ENCODE results near the gene TPRX1. TPM values are rescaled to one million over a fixed set of nuclear protein-coding genes. Genes with fewer than 3 reads are reported as not detected.

TPRX1 gene

GRCh38 chr19:47752440-47753211 lies 51.7 kb downstream of the TPRX1 start:
- Histone ChIP-seq H3K27ac (ENCODE audit: low read length, poor library complexity, severe bottlenecking) (no peak overlapping the region), H3K9me3 (ENCODE audit: control insufficient read depth, low read length) (no peaks in the 10 kb centered on the region), H2AFZ (ENCODE audit: low read depth, low read length) (no peak overlapping the region), H3K79me1 (replicated peaks; ENCODE audit: low read length, poor library complexity, severe bottlenecking) (peaks cover 57% of the 10 kb centered on the region), H2AK5ac (ENCODE audit: low read length, severe bottlenecking) (no peak overlapping the region), H2BK15ac (ENCODE audit: low read depth, poor library complexity, severe bottlenecking) (no peak overlapping the region), H3K4me3 (ENCODE audit: insufficient read depth in 1 of 2, low read depth in 1 of 2, low read length in 2 of 2) (no peak overlapping the region), H4K8ac (ENCODE audit: low read length) (no peak overlapping the region), H3K4ac (ENCODE audit: low read depth in 1 of 2, low read length in 2 of 2) (no peak overlapping the region), H3K4me2 (ENCODE audit: low read length, poor library complexity, severe bottlenecking) (no peak overlapping the region), H3K14ac (ENCODE audit: low read length in 2 of 2) (no peak overlapping the region), H3K27me3 (ENCODE audit: control insufficient read depth in 1 of 2, insufficient read depth in 1 of 2, low read length in 2 of 2) (no peaks in the 10 kb centered on the region), H2BK120ac (ENCODE audit: low read depth, low read length) (no peak overlapping the region), H3K4me1 (ENCODE audit: control insufficient read depth, insufficient read depth, low read depth, low read length) (peaks cover 2% of the 10 kb centered on the region), H3K36me3 (ENCODE audit: control insufficient read depth in 1 of 2, insufficient read depth in 2 of 2, low read depth in 1 of 2, low read length in 2 of 2) (peaks cover 90 to 98% of the 10 kb centered on the region in 2 experiments), H2BK5ac (ENCODE audit: low read depth, low read length, poor library complexity, severe bottlenecking) (no peak overlapping the region), H3K9ac (ENCODE audit: low read length) (no peak overlapping the region), H4K91ac (ENCODE audit: low read length) (no peak overlapping the region), H3K23ac (ENCODE audit: low read length in 2 of 2) (no peak overlapping the region), H3K18ac (ENCODE audit: low read depth in 1 of 2, low read length in 2 of 2) (no peak overlapping the region), H2BK12ac (ENCODE audit: low read length in 2 of 2) (no peak overlapping the region)
- WGBS, result 93% methylated on average over 27 of the region's 27 CpGs
- no peak for DNase-seq

Small RNAs within 50 kb of the gene (small RNA-seq; reads per million reads assigned to genes)
- gene AC008745.1 (ENCODE audit: low read depth) (not detected), gene SNORD23 (ENCODE audit: low read depth) (not detected)
